GM23248 (cell line): ENCODE data around the gene UTY. TPM values are rescaled to one million over a fixed set of nuclear protein-coding genes. Genes with fewer than 3 reads are reported as not detected.

Source experiments
- DNase-seq: peaks from one replicate; pipeline ENCODE4 v3.0.0-alpha.2; 2015
- H2AFZ ChIP-seq: fragments of 200-600 bp; sonication (generic); 2 replicates; pipeline ENCODE4 v1.6.1; 2016; ENCODE audit warnings: antibody characterized with exemption
- H3F3A ChIP-seq: fragments of 200-600 bp; sonication (generic); 2 replicates; pipeline ENCODE4 v1.6.1; 2016; ENCODE audit warnings: mild to moderate bottlenecking, antibody characterized with exemption, mixed run types; ENCODE audit not compliant: insufficient read depth
- H3K27ac ChIP-seq: fragments of 200-600 bp; sonication (generic); 2 replicates; pipeline ENCODE4 v1.5.1; 2016; ENCODE audit warnings: mild to moderate bottlenecking
- H3K27me3 ChIP-seq: fragments of 200-600 bp; sonication (generic); replicated peaks from 2 replicates; pipeline ENCODE4 v1.6.1; 2016; ENCODE audit warnings: mild to moderate bottlenecking; ENCODE audit not compliant: insufficient read depth
- H3K36me3 ChIP-seq: fragments of 200-600 bp; sonication (generic); 2 replicates; pipeline ENCODE4 v1.6.1; 2016; ENCODE audit warnings: low read depth, mild to moderate bottlenecking
- H3K4me1 ChIP-seq: fragments of 200-600 bp; sonication (generic); 2 replicates; pipeline ENCODE4 v1.6.1; 2016; ENCODE audit warnings: mild to moderate bottlenecking; ENCODE audit not compliant: insufficient read depth
- H3K4me2 ChIP-seq: fragments of 200-600 bp; sonication (generic); one replicate; pipeline ENCODE4 v1.6.1; 2016; ENCODE audit warnings: mild to moderate bottlenecking; ENCODE audit not compliant: unreplicated experiment
- H3K4me3 ChIP-seq: fragments of 200-600 bp; sonication (generic); 2 replicates; pipeline ENCODE4 v1.5.1; 2016; ENCODE audit warnings: mild to moderate bottlenecking
- H3K79me2 ChIP-seq: fragments of 200-600 bp; sonication (generic); 2 replicates; pipeline ENCODE4 v1.6.1; 2016; ENCODE audit warnings: mild to moderate bottlenecking; ENCODE audit not compliant: insufficient read depth
- H3K9ac ChIP-seq: fragments of 200-600 bp; sonication (generic); 2 replicates; pipeline ENCODE4 v1.6.1; 2016; ENCODE audit warnings: mild to moderate bottlenecking
- H3K9me2 ChIP-seq: fragments of 200-600 bp; sonication (generic); 2 replicates; pipeline ENCODE4 v1.6.1; 2016; ENCODE audit warnings: mixed run types, mild to moderate bottlenecking, moderate library complexity; ENCODE audit not compliant: insufficient read depth
- H3K9me3 ChIP-seq: fragments of 200-600 bp; sonication (generic); one replicate; pipeline ENCODE4 v1.6.1; 2017; ENCODE audit warnings: low read depth
- H4K20me1 ChIP-seq: fragments of 200-600 bp; sonication (generic); 2 replicates; pipeline ENCODE4 v1.6.0; 2016; ENCODE audit not compliant: insufficient read depth
- EZH2 ChIP-seq: fragments of 200-600 bp; sonication (generic); IDR thresholded peaks from 2 replicates; pipeline ENCODE4 v1.6.1; 2018; ENCODE audit warnings: antibody characterized with exemption, mild to moderate bottlenecking; ENCODE audit not compliant: insufficient read depth, poor library complexity, severe bottlenecking
- EZH2phosphoT487 ChIP-seq: fragments of 200-600 bp; sonication (generic); IDR thresholded peaks from 2 replicates; pipeline ENCODE4 v1.6.1; 2018; ENCODE audit warnings: antibody characterized with exemption, moderate library complexity, mild to moderate bottlenecking, low read depth; ENCODE audit not compliant: insufficient read depth
- WGBS, 2 experiments: methylation state at CpG; one replicate each; pipeline ENCODE4 v1.1.6; 2015 to 2017; ENCODE audit warnings: low lambda C conversion rate in 2 of 2, low coverage in 1 of 2; ENCODE audit errors: missing lambda C conversion rate in 2 of 2; 5-methylcytosine and 5-hydroxymethylcytosine counted together
- in situ Hi-C: fragments of 300-500 bp; cut with MboI; formaldehyde crosslinking; loops from 2 replicates; pipeline ENCODE4 v1.15.0; 2020
- polyA plus RNA-seq: library from polyadenylated mRNA; unstranded; fragments of >200 nt; fragmentation: Nextera tagmentation; extraction: Ambion mirVana; gene quantifications from 2 replicates; pipeline ENCODE4 v1.2.1, GENCODE V29; 2016
- total RNA-seq: library from RNA; depleted of rRNA; stranded (reverse); fragments of >200 nt; shearing (Covaris generic); gene quantifications from 2 replicates; pipeline ENCODE4 v1.2.3, GENCODE V29; 2014

Gene UTY
- total and polyA plus RNA-seq, 2 experiments from 2014 or later, result 5.9 to 11.2 TPM

DNA sequence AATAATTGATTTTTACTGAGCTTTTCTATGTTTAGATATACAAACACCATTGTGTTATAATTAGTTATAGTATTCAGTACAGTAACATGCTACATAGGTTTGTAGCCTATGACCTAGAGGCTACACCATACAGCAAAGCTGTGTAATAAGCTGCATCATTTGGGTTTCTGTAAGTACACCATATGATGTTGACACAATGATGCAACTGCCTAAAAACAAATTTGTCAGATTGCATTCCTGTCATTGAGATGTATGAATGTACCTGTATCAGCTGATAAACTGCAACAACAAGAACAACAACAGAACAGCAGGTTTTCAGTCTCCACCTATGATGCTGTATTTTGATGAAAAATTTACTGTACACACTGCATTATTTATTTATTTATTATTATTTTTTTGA is 64.3 kb downstream of the UTY start:
- Histone ChIP-seq H3K9ac (no peak overlapping the region), H3F3A (no peaks in the 10 kb centered on the region), H3K4me2 (no peak overlapping the region), H3K9me3 (no peaks in the 10 kb centered on the region), H3K9me2 (no peaks in the 10 kb centered on the region), H4K20me1 (no peaks in the 10 kb centered on the region), H3K27me3 (no peaks in the 10 kb centered on the region), H3K4me3 (no peak overlapping the region), H3K27ac (no peak overlapping the region), H3K4me1 (no peaks in the 10 kb centered on the region), H3K79me2 (peaks cover 67% of the 10 kb centered on the region), H3K36me3 (peaks cover 3% of the 10 kb centered on the region; the same call in 1 of the 2 replicates), H2AFZ (no peak overlapping the region)
- no peak for DNase-seq
- in situ Hi-C loops, result no loop called here
- TF ChIP-seq EZH2 (no peak), EZH2phosphoT487 (no peak)

- no peaks in the 10 kb centered on the region for H3K36me3 ChIP-seq
- H3K9ac ChIP-seq, result no peak overlapping the region
- no peaks in the 10 kb centered on the region for H3K27me3 ChIP-seq
- no peaks in the 10 kb centered on the region for H3K9me3 ChIP-seq
- whole genome bisulfite sequencing, 2 experiments, result 98 to 100% methylated on average over 2 of the region's 2 CpGs
- H3K4me2 ChIP-seq, result no peak overlapping the region
- no peaks in the 10 kb centered on the region for H3K4me1 ChIP-seq
- H2AFZ ChIP-seq, result no peak overlapping the region
- no peaks in the 10 kb centered on the region for H3K9me2 ChIP-seq
- no peaks in the 10 kb centered on the region for H3F3A ChIP-seq
- H3K79me2 ChIP-seq, result no peaks in the 10 kb centered on the region
- TF ChIP-seq EZH2phosphoT487, result no peak
- TF ChIP-seq EZH2, result no peak
- in situ Hi-C loops, result no loop called here
- H3K4me3 ChIP-seq, result no peak overlapping the region
- DNase-seq, result peak; percentile 38
- no peak overlapping the region for H3K27ac ChIP-seq
- no peaks in the 10 kb centered on the region for H4K20me1 ChIP-seq
These were observed 81.0 kb downstream of the UTY start for GRCh38 chrY:13398876-13399275.

- in situ Hi-C loops, result no loop called here
- Histone ChIP-seq H3K4me1 (no peaks in the 10 kb centered on the region), H3F3A (no peaks in the 10 kb centered on the region), H3K36me3 (no peaks in the 10 kb centered on the region), H3K4me3 (no peak overlapping the region), H3K27me3 (no peaks in the 10 kb centered on the region), H2AFZ (no peak overlapping the region), H4K20me1 (no peaks in the 10 kb centered on the region), H3K9ac (no peak overlapping the region), H3K9me3 (no peaks in the 10 kb centered on the region), H3K9me2 (no peaks in the 10 kb centered on the region), H3K79me2 (no peaks in the 10 kb centered on the region), H3K4me2 (no peak overlapping the region), H3K27ac (no peak overlapping the region)
- no peak for TF ChIP-seq EZH2phosphoT487
- DNase-seq, result no peak
- 94 to 95% methylated on average over 7 of the region's 7 CpGs for WGBS, 2 experiments
These were observed 98.6 kb downstream of the UTY start for GRCh38 chrY:13381110-13381683.

DNA sequence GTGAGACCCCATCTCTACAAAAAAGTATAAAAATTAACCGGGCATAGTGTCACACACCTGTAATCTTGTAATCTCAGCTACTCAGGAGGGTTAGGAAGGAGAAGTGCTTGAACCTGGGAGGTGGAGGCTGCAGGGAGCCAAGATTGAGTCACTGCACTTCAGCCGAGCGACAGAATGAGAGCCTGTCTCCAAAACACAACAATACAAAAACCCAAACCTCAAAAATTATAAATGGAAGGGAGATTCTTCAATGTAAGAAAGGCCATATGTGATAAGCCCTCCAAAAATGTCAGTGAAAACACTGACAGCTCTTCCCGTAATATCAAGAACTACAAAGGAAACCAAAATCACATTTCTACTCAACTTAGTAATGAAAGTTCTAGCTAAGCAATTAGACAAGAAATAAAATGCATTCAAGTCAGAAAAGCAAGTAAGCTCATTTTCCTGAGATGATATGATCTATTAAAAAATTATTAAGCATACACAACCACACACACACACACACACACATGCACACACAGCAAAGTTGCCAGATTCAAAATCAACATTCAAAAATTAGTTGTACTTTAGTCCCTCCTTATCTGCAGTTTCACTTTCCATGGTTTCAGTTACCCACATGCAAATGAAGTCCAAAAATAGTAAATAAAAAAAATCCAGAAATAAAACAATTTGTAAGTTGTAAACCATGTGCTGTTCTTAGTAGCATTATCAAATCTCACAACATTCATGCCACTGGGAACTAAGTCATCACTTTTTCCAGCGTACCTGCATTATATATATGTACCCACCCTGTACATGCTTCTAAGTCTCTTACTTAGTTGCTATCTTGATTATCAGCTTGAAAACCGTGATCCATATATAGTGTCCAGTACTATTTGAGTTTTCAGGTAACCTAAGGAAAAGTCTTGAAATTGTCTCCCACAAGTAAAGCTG is 108.7 kb downstream of the UTY start:
- Histone ChIP-seq H4K20me1 (no peaks in the 10 kb centered on the region), H3K4me2 (no peak overlapping the region), H3F3A (no peaks in the 10 kb centered on the region), H3K27ac (no peak overlapping the region), H3K9me2 (no peaks in the 10 kb centered on the region), H3K4me3 (no peak overlapping the region), H3K9ac (no peak overlapping the region), H3K4me1 (no peaks in the 10 kb centered on the region), H2AFZ (no peak overlapping the region), H3K27me3 (no peaks in the 10 kb centered on the region), H3K79me2 (peaks cover 8% of the 10 kb centered on the region; the same call in 1 of the 2 replicates), H3K36me3 (no peaks in the 10 kb centered on the region), H3K9me3 (no peaks in the 10 kb centered on the region)
- in situ Hi-C loops, result no loop called here
- TF ChIP-seq EZH2phosphoT487 (no peak), EZH2 (no peak)
- DNase-seq, result no peak
- WGBS, 2 experiments, result 99% methylated on average over 6 of the region's 6 CpGs
